ENCODE measurements around the gene FOXO3. TPM values are rescaled to one million over a fixed set of nuclear protein-coding genes. Genes with fewer than 3 reads are reported as not detected.

The FOXO3 gene
- total and polyA plus RNA-seq, 2 of the 8 experiments (the other 6 are each of a cell fraction or from before 2014, with no cell fraction given): 13.1 to 19.3 TPM

DNA sequence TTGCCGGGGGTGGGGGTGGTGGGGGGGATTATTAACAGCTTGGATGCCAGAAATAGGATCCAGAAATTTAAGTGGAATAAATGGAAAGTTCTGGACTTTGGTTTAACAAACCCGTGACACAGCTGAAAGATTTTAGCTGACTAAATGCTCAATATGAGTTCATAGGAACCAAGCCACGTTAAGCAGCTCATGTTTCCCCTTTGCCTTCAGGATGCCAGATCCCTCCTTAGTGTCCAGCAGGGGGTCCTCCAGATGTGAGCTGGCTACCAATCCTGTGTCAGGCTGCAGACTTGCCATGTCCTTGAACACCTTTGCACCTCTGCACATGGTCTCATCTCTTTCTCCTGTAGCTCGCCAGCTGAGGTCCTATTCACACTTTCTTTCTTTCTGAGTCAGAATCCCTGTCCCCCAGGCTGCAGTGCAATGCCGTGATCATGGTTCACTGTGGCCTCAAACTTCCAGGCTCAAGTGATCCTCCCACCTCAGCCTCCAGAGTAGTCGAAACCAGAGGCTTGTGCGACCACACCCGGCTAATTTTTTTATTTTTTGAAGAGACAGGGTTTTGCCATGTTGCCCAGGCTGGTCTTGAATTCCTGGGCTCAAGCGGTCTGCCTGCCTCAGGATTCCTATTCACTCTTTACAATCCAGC is 154.2 kb downstream of the FOXO3 start (continued):
- TF ChIP-seq CHD7 (IDR thresholded peaks at IDR 0.05; ENCODE audit: insufficient replicate concordance, low read length): no peak
- TF ChIP-seq GTF2F1 (IDR thresholded peaks at IDR 0.05; ENCODE audit: borderline replicate concordance, low read depth, low read length): no peak
- TF ChIP-seq, protein P1, sequence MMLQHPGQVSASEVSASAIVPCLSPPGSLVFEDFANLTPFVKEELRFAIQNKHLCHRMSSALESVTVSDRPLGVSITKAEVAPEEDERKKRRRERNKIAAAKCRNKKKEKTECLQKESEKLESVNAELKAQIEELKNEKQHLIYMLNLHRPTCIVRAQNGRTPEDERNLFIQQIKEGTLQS (IDR thresholded peaks at IDR 0.05; ENCODE audit: insufficient read depth, low read depth, low read length): no peak
- no peak for TF ChIP-seq POU5F1 (IDR thresholded peaks at IDR 0.05; ENCODE audit: low read depth, low read length)
- no peak for TF ChIP-seq POLR2AphosphoS5 (IDR thresholded peaks at IDR 0.05; ENCODE audit: low read depth, low read length)
